ENCODE measurements around the gene ACP5. TPM values are rescaled to one million over a fixed set of nuclear protein-coding genes. Genes with fewer than 3 reads are reported as not detected.

ACP5 gene
- polyA plus RNA-seq, 1 experiment: 3.0 TPM

- peak; percentile 74 for DNase-seq (ENCODE audit: low read depth, low spot score)
- H3K9me3 ChIP-seq (ENCODE audit: control insufficient read depth, insufficient read depth, low read length): no peaks in the 10 kb centered on the region
- peak within 1 kb of the TSS; percentile 61 for H3K4me3 ChIP-seq (ENCODE audit: low read depth, low read length)
- POLR2A ChIA-PET: interaction anchor here (0.5 to 1.3 kb wide), 3 partner anchors 10 to 131 kb away, joined by 3 to 7 read pairs (median 3); partner anchors contain the start of genes ECSIT and ELOF1
- no peaks in the 10 kb centered on the region for H3K27me3 ChIP-seq (ENCODE audit: control insufficient read depth, insufficient read depth, low read length)
- CTCF ChIA-PET: interaction anchor here (1.4 kb wide), 1 partner anchor 20 kb away, joined by 3 read pairs; the partner anchor contains the start of gene ELOF1
- TF ChIP-seq CTCF (IDR thresholded peaks at IDR 0.05; ENCODE audit: low read depth, low read length): no peak
- H3K27ac ChIP-seq (ENCODE audit: low read depth, low read length): peak within 1 kb of the TSS; percentile 89
Measured at GRCh38 chr19:11538232-11539036, 39.0 kb downstream of the ACP5 start, which contains the start of gene CNN1. TSS of gene CNN1 (plus strand) at chr19:11538851. CDS start at chr19:11538928, 77 bp downstream.

GRCh38 chr19:11535792-11536595 is 41.5 kb downstream of the ACP5 start:
- Histone ChIP-seq H3K27ac (ENCODE audit: low read depth, low read length) (peak overlapping the region; percentile 81), H3K27me3 (ENCODE audit: control insufficient read depth, insufficient read depth, low read length) (no peaks in the 10 kb centered on the region), H3K4me3 (ENCODE audit: low read depth, low read length) (peak overlapping the region; percentile 50), H3K9me3 (ENCODE audit: control insufficient read depth, insufficient read depth, low read length) (no peaks in the 10 kb centered on the region)
- DNase-seq (ENCODE audit: low read depth, low spot score): peak; percentile 70
- TF ChIP-seq CTCF (IDR thresholded peaks at IDR 0.05; ENCODE audit: low read depth, low read length): peak; percentile 82
- POLR2A ChIA-PET: interaction anchor here (1.1 kb wide), 2 partner anchors 23 to 155 kb away, joined by 3 read pairs; partner anchors contain the start of gene ELOF1
- CTCF ChIA-PET: interaction anchor here (0.6 to 2.3 kb wide), 25 partner anchors 8 to 1079 kb away, joined by 3 to 22 read pairs (median 5); partner anchors contain the start of gene ELOF1

- ChIA-PET POLR2A (no interaction called here), CTCF (interaction anchor here (0.6 to 2.3 kb wide), 2 partner anchors 24 to 496 kb away, joined by 3 to 22 read pairs; partner anchors contain the start of gene ELOF1)
- H3K27me3 ChIP-seq (ENCODE audit: control insufficient read depth, insufficient read depth, low read length): no peaks in the 10 kb centered on the region
- DNase-seq (ENCODE audit: low read depth, low spot score): no peak
- H3K9me3 ChIP-seq (ENCODE audit: control insufficient read depth, insufficient read depth, low read length): no peaks in the 10 kb centered on the region; the same call in 1 of the 2 replicates
- TF ChIP-seq CTCF (IDR thresholded peaks at IDR 0.05; ENCODE audit: low read depth, low read length): no peak
- no peak overlapping the region for H3K4me3 ChIP-seq (ENCODE audit: low read depth, low read length)
- H3K27ac ChIP-seq (ENCODE audit: low read depth, low read length): no peak overlapping the region
Measured at GRCh38 chr19:11534948-11535347, 42.5 kb downstream of the ACP5 start.

GRCh38 chr19:11534538-11534937 is 42.9 kb downstream of the ACP5 start:
- Histone ChIP-seq H3K9me3 (ENCODE audit: control insufficient read depth, insufficient read depth, low read length) (no peaks in the 10 kb centered on the region; the same call in 1 of the 2 replicates), H3K27me3 (ENCODE audit: control insufficient read depth, insufficient read depth, low read length) (no peaks in the 10 kb centered on the region), H3K4me3 (ENCODE audit: low read depth, low read length) (no peak overlapping the region), H3K27ac (ENCODE audit: low read depth, low read length) (no peak overlapping the region)
- ChIA-PET POLR2A (no interaction called here), CTCF (no interaction called here)
- no peak for TF ChIP-seq CTCF (IDR thresholded peaks at IDR 0.05; ENCODE audit: low read depth, low read length)
- DNase-seq (ENCODE audit: low read depth, low spot score): no peak
